Endothelial cell of umbilical vein (primary cell): ENCODE measurements around the gene STIMATE.

Experiments used
- CTCF ChIP-seq, 2 donors: IDR thresholded peaks; 1 replicate in 1 of 2; 2 replicates in 1 of 2; pipeline ENCODE4 v1.5.1; 2011; ENCODE audit warnings: low read length in 2 of 2, mild to moderate bottlenecking in 2 of 2, moderate library complexity in 2 of 2, control low read depth in 1 of 2, inconsistent platforms in 1 of 2, low read depth in 1 of 2; ENCODE audit not compliant: insufficient read depth in 1 of 2; ENCODE audit errors: extremely low read depth in 1 of 2
- EZH2 ChIP-seq: IDR thresholded peaks from 2 replicates; pipeline ENCODE4 v1.6.1; 2012; ENCODE audit warnings: borderline replicate concordance, low read depth, mild to moderate bottlenecking, moderate library complexity, low read length, inconsistent platforms; ENCODE audit not compliant: severe bottlenecking
- FOS ChIP-seq: IDR thresholded peaks from 2 replicates; pipeline ENCODE4 v1.6.1; 2011; ENCODE audit warnings: mild to moderate bottlenecking, low read length, moderate library complexity, borderline replicate concordance; ENCODE audit not compliant: insufficient read depth
- GATA2 ChIP-seq: IDR thresholded peaks from 2 replicates; pipeline ENCODE4 v1.7.0; 2011; ENCODE audit warnings: low read depth, mild to moderate bottlenecking, moderate library complexity, mixed read lengths, low read length; ENCODE audit not compliant: insufficient read length, insufficient read depth
- JUN ChIP-seq: IDR thresholded peaks from 2 replicates; pipeline ENCODE4 v1.6.1; 2011; ENCODE audit warnings: borderline replicate concordance, low read depth; ENCODE audit not compliant: insufficient read length, insufficient read depth
- MAX ChIP-seq: IDR thresholded peaks from 2 replicates; pipeline ENCODE4 v1.6.1; 2011; ENCODE audit not compliant: insufficient read depth, insufficient read length
- MYC ChIP-seq: IDR thresholded peaks from one replicate; pipeline ENCODE4 v1.6.1; 2011; ENCODE audit warnings: mild to moderate bottlenecking, low read depth, low read length
- POLR2A ChIP-seq: IDR thresholded peaks from 2 replicates; pipeline ENCODE4 v1.6.1; 2012; ENCODE audit warnings: low read depth, mild to moderate bottlenecking, control low read depth, low read length
- POLR2AphosphoS5 ChIP-seq: IDR thresholded peaks from 2 replicates; pipeline ENCODE4 v1.6.1; 2012; ENCODE audit warnings: low read depth, mild to moderate bottlenecking, control low read depth, low read length, moderate library complexity; ENCODE audit not compliant: insufficient read depth

GRCh38 chr3:52822363-52822762 is 75.0 kb downstream of the STIMATE start:
- TF ChIP-seq GATA2 (no peak), EZH2 (no peak), MAX (no peak), CTCF (IDR thresholded peaks at IDR 0.05; ENCODE audit: extremely low read depth in 1 of 2, insufficient read depth in 1 of 2, low read depth in 1 of 2, low read length in 2 of 2) (no peak), POLR2A (no peak), POLR2AphosphoS5 (no peak), FOS (no peak), JUN (no peak), MYC (no peak)
